Loucy (cell line): ENCODE data around the gene GJA3.

Experiments
- H2AFZ ChIP-seq: fragments of 200-600 bp; sonication (generic); 2 replicates; pipeline ENCODE4 v1.6.0; 2016; ENCODE audit warnings: antibody characterized with exemption, mild to moderate bottlenecking, low read length, moderate library complexity
- H3F3A ChIP-seq: fragments of 200-600 bp; 2 replicates; pipeline ENCODE4 v1.6.0; 2016; ENCODE audit warnings: antibody characterized with exemption, low read depth, mild to moderate bottlenecking
- H3K27me3 ChIP-seq: fragments of 200-600 bp; sonication (generic); 2 replicates; pipeline ENCODE4 v1.6.1; 2014; ENCODE audit warnings: low read length, mild to moderate bottlenecking; ENCODE audit not compliant: insufficient read depth, poor library complexity, severe bottlenecking
- H3K36me3 ChIP-seq: fragments of 200-600 bp; sonication (generic); 2 replicates; pipeline ENCODE4 v1.6.1; 2016; ENCODE audit warnings: low read length; ENCODE audit not compliant: insufficient read depth
- H3K4me1 ChIP-seq: fragments of 200-600 bp; sonication (generic); 2 replicates; pipeline ENCODE4 v1.5.1; 2014; ENCODE audit warnings: low read length, mild to moderate bottlenecking; ENCODE audit not compliant: insufficient read depth, poor library complexity, severe bottlenecking
- H3K4me2 ChIP-seq: fragments of 200-600 bp; sonication (generic); 2 replicates; pipeline ENCODE4 v1.6.0; 2014; ENCODE audit warnings: antibody characterized with exemption, low read length, low read depth, mild to moderate bottlenecking; ENCODE audit not compliant: poor library complexity, severe bottlenecking
- H3K4me3 ChIP-seq: fragments of 200-600 bp; sonication (generic); 2 replicates; pipeline ENCODE4 v1.5.1; 2014; ENCODE audit warnings: low read length, mild to moderate bottlenecking, mixed read lengths; ENCODE audit not compliant: poor library complexity, severe bottlenecking
- H3K79me2 ChIP-seq: fragments of 200-600 bp; sonication (generic); 2 replicates; pipeline ENCODE4 v1.6.1; 2014; ENCODE audit warnings: low read length; ENCODE audit not compliant: insufficient read depth
- H3K9ac ChIP-seq: fragments of 200-600 bp; sonication (generic); 2 replicates; pipeline ENCODE4 v1.6.0; 2014; ENCODE audit warnings: mild to moderate bottlenecking, low read depth, low read length, moderate library complexity; ENCODE audit not compliant: poor library complexity, severe bottlenecking
- H3K9me2 ChIP-seq: fragments of 200-600 bp; sonication (generic); replicated peaks from 2 replicates; pipeline ENCODE4 v1.6.1; 2016; ENCODE audit warnings: low read depth, low read length, mixed read lengths
- H3K9me3 ChIP-seq: fragments of 200-600 bp; sonication (generic); 2 replicates; pipeline ENCODE4 v1.6.1; 2014; ENCODE audit warnings: mild to moderate bottlenecking, antibody characterized with exemption, low read length, low read depth; ENCODE audit not compliant: insufficient read depth
- H4K20me1 ChIP-seq: fragments of 200-600 bp; sonication (generic); 2 replicates; pipeline ENCODE4 v1.6.0; 2014; ENCODE audit warnings: antibody characterized with exemption, low read length, mild to moderate bottlenecking; ENCODE audit not compliant: insufficient read depth, poor library complexity, severe bottlenecking
- EZH2phosphoT487 ChIP-seq: fragments of 200-600 bp; IDR thresholded peaks from 2 replicates; pipeline ENCODE4 v1.6.1; 2018; ENCODE audit warnings: antibody characterized with exemption, mild to moderate bottlenecking, moderate library complexity, borderline replicate concordance
- TF ChIP-seq, protein P1 (sequence below): fragments of 200-600 bp; sonication (generic); conservative IDR thresholded peaks from 2 replicates; pipeline ENCODE4 v1.5.1; 2014; ENCODE audit warnings: mild to moderate bottlenecking, antibody characterized with exemption, low read length

GJA3 gene

DNA sequence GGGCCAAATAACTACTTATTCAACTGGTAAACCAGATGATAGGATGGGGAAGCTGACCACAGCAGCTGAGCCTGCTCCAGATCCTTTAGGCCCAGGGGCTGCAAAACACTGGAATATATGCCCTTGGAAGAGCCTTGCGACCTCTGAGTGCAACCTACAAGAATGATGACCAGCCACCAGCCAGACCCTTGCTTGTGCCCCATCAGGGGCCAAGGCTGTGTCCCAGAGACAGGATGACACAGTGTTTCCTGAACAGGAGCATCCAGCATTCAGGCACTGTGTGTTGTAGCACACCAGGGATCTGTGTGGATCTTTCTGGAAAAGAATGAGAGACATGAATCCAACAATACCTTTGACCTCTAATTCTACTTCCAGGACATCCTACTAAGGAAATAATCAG, 14.5 kb downstream of the GJA3 start:
- Histone ChIP-seq H3F3A (no peaks in the 10 kb centered on the region), H3K9me2 (no peaks in the 10 kb centered on the region), H3K9me3 (no peaks in the 10 kb centered on the region), H3K9ac (no peak overlapping the region), H3K4me2 (no peak overlapping the region), H3K4me1 (no peaks in the 10 kb centered on the region), H3K36me3 (no peaks in the 10 kb centered on the region), H3K79me2 (no peaks in the 10 kb centered on the region), H3K4me3 (no peak overlapping the region), H2AFZ (no peak overlapping the region), H4K20me1 (no peaks in the 10 kb centered on the region), H3K27me3 (no peaks in the 10 kb centered on the region)
- TF ChIP-seq, protein P1, sequence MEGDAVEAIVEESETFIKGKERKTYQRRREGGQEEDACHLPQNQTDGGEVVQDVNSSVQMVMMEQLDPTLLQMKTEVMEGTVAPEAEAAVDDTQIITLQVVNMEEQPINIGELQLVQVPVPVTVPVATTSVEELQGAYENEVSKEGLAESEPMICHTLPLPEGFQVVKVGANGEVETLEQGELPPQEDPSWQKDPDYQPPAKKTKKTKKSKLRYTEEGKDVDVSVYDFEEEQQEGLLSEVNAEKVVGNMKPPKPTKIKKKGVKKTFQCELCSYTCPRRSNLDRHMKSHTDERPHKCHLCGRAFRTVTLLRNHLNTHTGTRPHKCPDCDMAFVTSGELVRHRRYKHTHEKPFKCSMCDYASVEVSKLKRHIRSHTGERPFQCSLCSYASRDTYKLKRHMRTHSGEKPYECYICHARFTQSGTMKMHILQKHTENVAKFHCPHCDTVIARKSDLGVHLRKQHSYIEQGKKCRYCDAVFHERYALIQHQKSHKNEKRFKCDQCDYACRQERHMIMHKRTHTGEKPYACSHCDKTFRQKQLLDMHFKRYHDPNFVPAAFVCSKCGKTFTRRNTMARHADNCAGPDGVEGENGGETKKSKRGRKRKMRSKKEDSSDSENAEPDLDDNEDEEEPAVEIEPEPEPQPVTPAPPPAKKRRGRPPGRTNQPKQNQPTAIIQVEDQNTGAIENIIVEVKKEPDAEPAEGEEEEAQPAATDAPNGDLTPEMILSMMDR, result no peak
- no peak for TF ChIP-seq EZH2phosphoT487

DNA sequence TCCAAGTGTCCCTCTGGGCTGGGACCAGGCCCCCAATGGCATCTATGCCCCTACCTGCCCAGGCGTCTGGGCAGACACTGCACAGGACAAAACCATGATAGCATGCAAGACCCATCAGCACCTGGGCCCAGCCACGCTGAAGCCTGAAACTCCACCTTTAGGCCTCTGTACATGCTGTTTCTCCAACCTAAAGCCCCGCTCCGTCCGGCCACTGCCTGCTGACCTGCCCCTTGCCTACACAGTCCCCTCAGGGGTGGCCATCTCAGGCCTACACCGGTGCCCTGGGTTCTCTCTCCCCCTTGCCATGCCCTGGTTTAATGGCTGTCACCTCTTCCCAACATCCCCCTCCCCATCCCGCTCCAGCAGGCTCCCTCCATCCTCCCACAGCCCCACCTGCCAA, 15.3 kb downstream of the GJA3 start:
- no peak for TF ChIP-seq EZH2phosphoT487
- TF ChIP-seq, protein P1, result no peak
- H3K9me3 ChIP-seq, result no peaks in the 10 kb centered on the region
- no peaks in the 10 kb centered on the region for H3K79me2 ChIP-seq
- H3F3A ChIP-seq, result no peaks in the 10 kb centered on the region
- H3K4me3 ChIP-seq, result no peak overlapping the region
- H3K4me2 ChIP-seq, result no peak overlapping the region
- H3K27me3 ChIP-seq, result no peaks in the 10 kb centered on the region
- H3K9me2 ChIP-seq, result no peaks in the 10 kb centered on the region
- H2AFZ ChIP-seq, result no peak overlapping the region
- H3K36me3 ChIP-seq, result no peaks in the 10 kb centered on the region
- no peak overlapping the region for H3K9ac ChIP-seq
- no peaks in the 10 kb centered on the region for H3K4me1 ChIP-seq
- no peaks in the 10 kb centered on the region for H4K20me1 ChIP-seq

GRCh38 chr13:20144141-20144850, 16.6 kb downstream of the GJA3 start:
- Histone ChIP-seq H3K9ac (no peak overlapping the region), H3F3A (no peaks in the 10 kb centered on the region), H3K27me3 (no peaks in the 10 kb centered on the region), H2AFZ (no peak overlapping the region), H3K9me3 (no peaks in the 10 kb centered on the region), H3K4me2 (no peak overlapping the region), H3K4me1 (no peaks in the 10 kb centered on the region), H3K4me3 (no peak overlapping the region), H3K36me3 (no peaks in the 10 kb centered on the region), H4K20me1 (no peaks in the 10 kb centered on the region), H3K9me2 (no peaks in the 10 kb centered on the region), H3K79me2 (no peaks in the 10 kb centered on the region)
- TF ChIP-seq, protein P1, result no peak
- TF ChIP-seq EZH2phosphoT487, result no peak
